ENCODE results near the gene COX15.

GRCh38 chr10:99750641-99751040, 18.7 kb upstream of the COX15 start:
- no peak for TF ChIP-seq POLR2A (IDR thresholded peaks at IDR 0.05; ENCODE audit: low read depth, low read length)
- TF ChIP-seq CTCF (IDR thresholded peaks at IDR 0.05; ENCODE audit: extremely low read depth in 1 of 2, insufficient read depth in 1 of 2, low read depth in 1 of 2, low read length in 2 of 2), result no peak
- no peak for TF ChIP-seq JUN (IDR thresholded peaks at IDR 0.05; ENCODE audit: borderline replicate concordance, insufficient read depth, insufficient read length, low read depth)
- no peak for TF ChIP-seq MYC (IDR thresholded peaks at IDR 0.05; ENCODE audit: low read depth, low read length)
- TF ChIP-seq EZH2 (IDR thresholded peaks at IDR 0.05; ENCODE audit: borderline replicate concordance, low read depth, low read length, severe bottlenecking), result no peak
- no peak for TF ChIP-seq POLR2AphosphoS5 (IDR thresholded peaks at IDR 0.05; ENCODE audit: insufficient read depth, low read depth, low read length)
- no peak for TF ChIP-seq MAX (IDR thresholded peaks at IDR 0.05; ENCODE audit: insufficient read depth, insufficient read length)
- no peak for TF ChIP-seq GATA2 (IDR thresholded peaks at IDR 0.05; ENCODE audit: insufficient read depth, insufficient read length, low read depth, low read length)
